ENCODE data around the gene FAM98C.

The FAM98C gene

GRCh38 chr19:38399081-38399480, 3.8 kb upstream of the FAM98C start:
- TF ChIP-seq, protein P1, sequence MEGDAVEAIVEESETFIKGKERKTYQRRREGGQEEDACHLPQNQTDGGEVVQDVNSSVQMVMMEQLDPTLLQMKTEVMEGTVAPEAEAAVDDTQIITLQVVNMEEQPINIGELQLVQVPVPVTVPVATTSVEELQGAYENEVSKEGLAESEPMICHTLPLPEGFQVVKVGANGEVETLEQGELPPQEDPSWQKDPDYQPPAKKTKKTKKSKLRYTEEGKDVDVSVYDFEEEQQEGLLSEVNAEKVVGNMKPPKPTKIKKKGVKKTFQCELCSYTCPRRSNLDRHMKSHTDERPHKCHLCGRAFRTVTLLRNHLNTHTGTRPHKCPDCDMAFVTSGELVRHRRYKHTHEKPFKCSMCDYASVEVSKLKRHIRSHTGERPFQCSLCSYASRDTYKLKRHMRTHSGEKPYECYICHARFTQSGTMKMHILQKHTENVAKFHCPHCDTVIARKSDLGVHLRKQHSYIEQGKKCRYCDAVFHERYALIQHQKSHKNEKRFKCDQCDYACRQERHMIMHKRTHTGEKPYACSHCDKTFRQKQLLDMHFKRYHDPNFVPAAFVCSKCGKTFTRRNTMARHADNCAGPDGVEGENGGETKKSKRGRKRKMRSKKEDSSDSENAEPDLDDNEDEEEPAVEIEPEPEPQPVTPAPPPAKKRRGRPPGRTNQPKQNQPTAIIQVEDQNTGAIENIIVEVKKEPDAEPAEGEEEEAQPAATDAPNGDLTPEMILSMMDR (IDR thresholded peaks at IDR 0.05; ENCODE audit: low read depth, low read length): no peak
- Histone ChIP-seq H3K27me3 (ENCODE audit: insufficient read depth, low read depth, severe bottlenecking) (no peaks in the 10 kb centered on the region), H3K27ac (no peak overlapping the region), H3K9me3 (ENCODE audit: severe bottlenecking) (no peaks in the 10 kb centered on the region), H3K36me3 (no peaks in the 10 kb centered on the region), H3K4me3 (ENCODE audit: low read depth, low read length) (no peak overlapping the region)
- DNase-seq: no peak

DNA sequence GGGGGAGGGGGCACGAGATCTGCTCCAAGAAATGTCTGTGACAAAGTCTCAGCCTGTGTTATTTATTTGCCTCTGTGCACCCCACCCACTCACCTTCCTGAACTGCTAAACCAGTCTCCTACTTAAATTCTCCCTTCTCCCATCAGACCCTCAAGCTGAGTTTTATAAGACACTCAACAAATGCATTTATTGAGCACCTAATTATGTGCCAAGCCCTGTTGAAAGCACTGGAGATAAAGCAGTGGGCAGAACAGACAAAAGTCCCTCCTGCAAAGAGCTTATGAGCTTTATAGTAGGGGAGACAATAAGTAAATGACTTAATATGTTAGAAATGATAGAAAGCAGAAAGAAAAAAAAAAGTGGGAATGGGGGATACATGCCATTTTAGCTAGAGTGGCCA, 3.4 kb upstream of the FAM98C start:
- DNase-seq: no peak
- Histone ChIP-seq H3K9me3 (ENCODE audit: severe bottlenecking) (no peaks in the 10 kb centered on the region), H3K4me3 (ENCODE audit: low read depth, low read length) (no peak overlapping the region), H3K27me3 (ENCODE audit: insufficient read depth, low read depth, severe bottlenecking) (no peaks in the 10 kb centered on the region), H3K27ac (no peak overlapping the region), H3K36me3 (no peaks in the 10 kb centered on the region)
- TF ChIP-seq, protein P1 (IDR thresholded peaks at IDR 0.05; ENCODE audit: low read depth, low read length): no peak

DNA sequence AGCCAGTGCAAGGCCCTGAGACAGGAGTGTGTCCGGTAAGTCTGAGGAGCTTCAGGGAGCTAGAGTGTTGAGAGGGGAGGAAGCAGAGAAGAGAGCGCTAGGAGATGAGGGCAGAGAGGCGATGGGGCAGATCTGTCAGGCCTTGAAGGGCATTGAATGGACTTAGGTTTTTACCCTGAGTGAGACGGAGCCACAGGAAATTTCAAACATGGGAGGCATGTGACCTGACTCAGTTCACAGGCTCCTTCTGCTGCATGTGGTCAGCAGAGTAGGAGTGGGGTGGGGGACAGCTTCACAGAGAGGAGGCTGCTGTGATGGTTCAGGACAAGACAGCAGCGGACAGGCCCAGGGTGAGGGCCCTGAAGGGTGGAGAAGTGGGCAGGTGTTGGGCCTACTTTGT, 2.5 kb upstream of the FAM98C start:
- TF ChIP-seq, protein P1 (IDR thresholded peaks at IDR 0.05; ENCODE audit: low read depth, low read length): no peak
- no peak overlapping the region for H3K4me3 ChIP-seq (ENCODE audit: low read depth, low read length)
- H3K27me3 ChIP-seq (ENCODE audit: insufficient read depth, low read depth, severe bottlenecking): no peaks in the 10 kb centered on the region
- no peak overlapping the region for H3K27ac ChIP-seq
- no peaks in the 10 kb centered on the region for H3K9me3 ChIP-seq (ENCODE audit: severe bottlenecking)
- peaks cover 4% of the 10 kb centered on the region; the same call in 1 of the 2 replicates for H3K36me3 ChIP-seq
- no peak for DNase-seq

GRCh38 chr19:38401148-38401547, 1.7 kb upstream of the FAM98C start:
- Histone ChIP-seq H3K4me3 (ENCODE audit: low read depth, low read length) (no peak overlapping the region), H3K9me3 (ENCODE audit: severe bottlenecking) (no peaks in the 10 kb centered on the region), H3K27me3 (ENCODE audit: insufficient read depth, low read depth, severe bottlenecking) (no peaks in the 10 kb centered on the region), H3K27ac (no peak overlapping the region), H3K36me3 (peaks cover 4% of the 10 kb centered on the region; the same call in 1 of the 2 replicates)
- no peak for DNase-seq
- TF ChIP-seq, protein P1 (IDR thresholded peaks at IDR 0.05; ENCODE audit: low read depth, low read length): no peak

DNA sequence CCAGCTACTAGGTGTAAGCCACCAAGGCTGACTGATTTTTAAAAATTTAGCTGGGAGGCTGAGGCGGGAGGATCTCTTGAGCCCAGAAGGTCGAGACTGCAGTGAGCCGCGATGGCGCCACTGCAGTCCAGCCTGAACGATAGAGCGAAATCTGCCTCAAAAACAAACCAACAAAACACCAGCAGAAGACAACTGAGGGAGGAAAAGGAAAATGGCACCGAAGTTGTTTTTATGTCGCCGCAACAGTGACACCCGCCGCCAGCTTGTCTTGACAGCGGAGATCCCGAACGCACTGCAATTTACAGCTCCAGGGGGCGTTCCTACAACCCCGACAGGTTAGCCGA, 298 bp upstream of the FAM98C start:
- Histone ChIP-seq H3K9me3 (ENCODE audit: severe bottlenecking) (no peaks in the 10 kb centered on the region), H3K27ac (peak overlapping the region; percentile 50), H3K4me3 (ENCODE audit: low read depth, low read length) (peak overlapping the region; percentile 37), H3K36me3 (peaks cover 8% of the 10 kb centered on the region), H3K27me3 (ENCODE audit: insufficient read depth, low read depth, severe bottlenecking) (no peaks in the 10 kb centered on the region)
- DNase-seq: no peak
- TF ChIP-seq, protein P1 (IDR thresholded peaks at IDR 0.05; ENCODE audit: low read depth, low read length): no peak

DNA sequence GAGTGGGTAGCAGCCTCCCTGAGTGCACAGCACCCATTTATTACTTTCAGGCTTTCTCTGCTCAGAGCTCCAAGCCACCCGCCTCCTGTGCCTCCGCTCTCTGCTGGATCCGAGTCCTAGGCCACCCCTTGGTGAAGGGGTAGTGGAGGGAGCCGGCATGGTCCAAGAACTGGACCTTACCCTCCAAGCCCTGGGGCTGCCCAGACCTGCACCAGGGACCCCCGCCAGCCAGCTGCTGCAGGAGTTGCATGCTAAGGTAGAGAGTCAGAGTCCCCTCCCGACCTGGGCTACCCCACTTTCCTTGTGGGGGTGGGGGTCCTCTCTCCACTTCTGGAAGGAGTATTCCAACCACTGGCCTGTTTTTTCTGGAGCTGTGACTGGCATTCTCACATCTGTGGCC, 2.0 kb downstream of the FAM98C start:
- Histone ChIP-seq H3K27me3 (ENCODE audit: insufficient read depth, low read depth, severe bottlenecking) (no peaks in the 10 kb centered on the region), H3K36me3 (peaks cover 8% of the 10 kb centered on the region), H3K4me3 (ENCODE audit: low read depth, low read length) (no peak overlapping the region), H3K9me3 (ENCODE audit: severe bottlenecking) (no peaks in the 10 kb centered on the region), H3K27ac (no peak overlapping the region)
- TF ChIP-seq, protein P1 (IDR thresholded peaks at IDR 0.05; ENCODE audit: low read depth, low read length): no peak
- DNase-seq: no peak

Measured in WERI-Rb-1 (cell line).